SK-N-MC (cell line): ENCODE measurements around the gene ZNF512.
"Not testable (repeated sequence)": the region's sequence is repeated elsewhere in the genome, so short reads cannot be mapped to it uniquely, and the experiment has no call there.

Experiments
- EZH2 ChIP-seq: fragments of 200-600 bp; sonication (generic); IDR thresholded peaks from one replicate; pipeline ENCODE4 v1.6.1; 2017; ENCODE audit warnings: antibody characterized with exemption
- POLR2AphosphoS5 ChIP-seq: IDR thresholded peaks from 2 replicates; pipeline ENCODE4 v1.6.1; 2012; ENCODE audit warnings: mild to moderate bottlenecking, low read depth, low read length, borderline replicate concordance

GRCh38 chr2:27630257-27630656, 47.4 kb downstream of the ZNF512 start:
- TF ChIP-seq EZH2, POLR2AphosphoS5: not testable (repeated sequence)
